HG02973 (cell line): ENCODE data around the gene TIGD3.

Experiments
- ATAC-seq: cut with Tn5 transposase; IDR thresholded peaks from one replicate; pipeline ENCODE4 v1.9.1; 2021; ENCODE audit warnings: moderate library complexity; ENCODE audit not compliant: unreplicated experiment

Gene TIGD3

DNA sequence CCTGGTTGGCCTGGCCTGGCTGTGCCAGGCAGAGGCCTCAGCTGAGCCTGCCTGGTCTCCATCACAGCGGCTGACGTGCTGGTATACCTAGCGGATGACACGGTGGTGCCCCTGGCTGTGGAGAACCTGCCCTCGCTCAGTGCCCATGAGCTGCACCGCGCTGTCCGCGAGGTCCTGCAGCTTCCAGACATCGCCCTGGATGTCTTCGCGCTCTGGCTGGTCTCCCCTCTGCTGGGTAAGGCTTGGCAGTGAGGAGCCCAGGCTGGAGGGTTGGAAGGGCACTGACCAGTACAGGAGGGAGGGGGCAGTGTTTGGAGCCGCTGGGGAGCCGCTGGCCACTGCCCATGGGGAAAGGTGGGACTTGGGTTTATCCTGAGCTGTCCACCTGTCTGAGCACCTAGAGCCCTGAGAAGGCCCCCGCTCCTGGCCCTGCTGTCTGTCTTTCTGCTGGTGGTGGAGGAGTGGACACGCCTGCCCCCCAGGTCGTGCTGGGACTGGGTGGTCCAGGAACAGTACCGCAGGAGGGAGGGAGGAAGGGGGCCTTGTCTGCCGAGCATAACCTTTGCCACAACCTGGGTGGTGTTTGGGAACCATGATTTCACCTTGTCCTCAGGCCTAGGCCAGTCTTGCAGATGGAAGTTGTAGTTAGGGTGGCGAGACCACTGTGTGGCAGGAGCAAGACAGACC lies 34.9 kb downstream of the TIGD3 start:
- no peak for ATAC-seq

DNA sequence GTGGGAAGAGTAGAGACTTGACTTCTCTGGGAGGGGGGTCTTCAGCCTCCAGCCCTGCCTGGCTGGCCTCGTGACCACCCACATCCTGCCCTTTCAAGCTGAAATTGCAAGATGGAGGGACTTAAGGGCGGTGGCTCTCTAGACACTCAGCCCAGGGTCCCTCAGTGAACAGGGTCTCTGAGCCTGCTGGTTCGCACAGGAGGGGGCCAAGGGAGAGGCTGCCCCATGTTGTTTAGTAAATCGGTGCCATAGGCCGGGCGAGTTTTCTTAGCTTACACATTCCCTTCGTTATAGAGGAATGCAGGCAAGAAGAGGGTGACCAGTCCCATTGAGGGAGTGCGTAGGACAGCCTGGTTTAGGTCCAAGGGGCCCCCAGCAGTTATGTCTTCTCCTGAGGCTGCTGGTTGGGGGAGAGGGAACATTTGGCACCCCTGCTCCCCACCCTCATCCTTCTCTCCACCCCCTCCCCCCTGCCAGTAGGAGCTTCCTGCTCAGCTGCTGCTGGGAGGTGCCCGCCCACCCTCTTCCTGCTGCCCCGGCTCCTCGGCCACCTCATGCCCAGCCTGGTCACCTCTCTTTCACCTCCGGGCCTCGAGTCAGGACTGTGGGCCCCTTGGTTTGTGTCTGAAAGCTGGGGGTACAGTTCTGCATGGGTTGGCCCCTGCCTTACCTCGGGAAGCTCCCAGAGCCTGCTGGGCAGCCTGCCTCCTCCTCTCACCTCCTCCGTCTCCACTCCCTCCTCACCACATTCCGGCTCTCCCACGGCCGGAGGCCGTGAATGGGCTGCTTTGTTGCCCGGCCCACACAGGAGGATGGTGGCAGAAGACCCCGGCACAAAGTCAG lies 35.8 kb downstream of the TIGD3 start:
- ATAC-seq = no peak

DNA sequence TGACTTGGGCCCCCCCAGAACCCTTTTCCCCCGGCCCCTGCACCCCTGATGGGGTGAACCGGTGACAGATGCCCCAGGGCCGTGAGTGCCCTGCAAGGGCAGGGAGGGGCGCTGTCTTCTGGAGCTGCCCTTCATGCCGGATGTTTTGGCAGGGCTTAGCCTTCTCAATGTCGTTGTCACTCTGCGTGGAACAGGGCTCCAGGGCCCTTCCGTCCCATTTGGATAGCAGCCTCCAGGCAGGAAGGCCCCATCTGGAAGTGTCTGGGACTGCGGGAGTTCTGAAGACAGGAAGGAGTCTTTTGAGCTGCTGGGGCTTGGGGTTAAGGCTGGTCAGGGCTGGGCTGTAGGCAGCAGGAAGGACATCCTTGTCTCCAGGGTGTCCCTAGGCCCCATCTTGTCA lies 36.4 kb downstream of the TIGD3 start:
- no peak for ATAC-seq

- no peak for ATAC-seq
Measured at GRCh38 chr11:65392186-65392829, 37.8 kb downstream of the TIGD3 start.

GRCh38 chr11:65392899-65393298 lies 38.3 kb downstream of the TIGD3 start:
- no peak for ATAC-seq

DNA sequence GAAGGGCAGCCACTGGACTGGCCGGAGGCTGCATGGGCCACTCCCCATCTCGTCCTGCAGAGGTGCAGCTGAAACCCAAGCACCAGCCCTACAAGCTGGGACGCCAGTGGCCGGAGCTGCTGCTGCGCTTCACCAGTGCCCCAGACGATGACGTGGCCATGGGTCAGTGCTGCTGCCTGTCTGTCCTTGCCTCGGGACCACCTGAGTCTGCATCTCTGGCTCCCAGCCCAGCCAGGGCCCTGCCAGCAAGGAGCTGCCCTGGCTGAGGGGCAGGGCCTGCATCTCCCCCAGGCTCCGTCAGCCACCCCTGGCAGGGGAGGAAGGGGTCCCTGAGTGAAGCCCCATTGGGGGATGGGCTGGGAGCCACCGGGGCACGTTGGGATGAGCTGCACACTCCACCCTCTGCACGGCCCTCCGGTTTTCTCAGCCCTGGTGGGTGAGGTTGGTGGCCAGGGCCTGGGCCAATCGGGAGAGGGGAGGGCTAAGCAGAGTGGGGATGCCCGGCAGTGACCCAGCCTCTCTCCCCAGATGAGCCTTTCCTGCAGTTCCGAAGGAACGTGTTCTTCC lies 39.0 kb downstream of the TIGD3 start:
- no peak for ATAC-seq

- ATAC-seq = no peak
Measured at GRCh38 chr11:65394125-65394536, 39.6 kb downstream of the TIGD3 start.

GRCh38 chr11:65395961-65396530 lies 41.5 kb downstream of the TIGD3 start:
- no peak for ATAC-seq

DNA sequence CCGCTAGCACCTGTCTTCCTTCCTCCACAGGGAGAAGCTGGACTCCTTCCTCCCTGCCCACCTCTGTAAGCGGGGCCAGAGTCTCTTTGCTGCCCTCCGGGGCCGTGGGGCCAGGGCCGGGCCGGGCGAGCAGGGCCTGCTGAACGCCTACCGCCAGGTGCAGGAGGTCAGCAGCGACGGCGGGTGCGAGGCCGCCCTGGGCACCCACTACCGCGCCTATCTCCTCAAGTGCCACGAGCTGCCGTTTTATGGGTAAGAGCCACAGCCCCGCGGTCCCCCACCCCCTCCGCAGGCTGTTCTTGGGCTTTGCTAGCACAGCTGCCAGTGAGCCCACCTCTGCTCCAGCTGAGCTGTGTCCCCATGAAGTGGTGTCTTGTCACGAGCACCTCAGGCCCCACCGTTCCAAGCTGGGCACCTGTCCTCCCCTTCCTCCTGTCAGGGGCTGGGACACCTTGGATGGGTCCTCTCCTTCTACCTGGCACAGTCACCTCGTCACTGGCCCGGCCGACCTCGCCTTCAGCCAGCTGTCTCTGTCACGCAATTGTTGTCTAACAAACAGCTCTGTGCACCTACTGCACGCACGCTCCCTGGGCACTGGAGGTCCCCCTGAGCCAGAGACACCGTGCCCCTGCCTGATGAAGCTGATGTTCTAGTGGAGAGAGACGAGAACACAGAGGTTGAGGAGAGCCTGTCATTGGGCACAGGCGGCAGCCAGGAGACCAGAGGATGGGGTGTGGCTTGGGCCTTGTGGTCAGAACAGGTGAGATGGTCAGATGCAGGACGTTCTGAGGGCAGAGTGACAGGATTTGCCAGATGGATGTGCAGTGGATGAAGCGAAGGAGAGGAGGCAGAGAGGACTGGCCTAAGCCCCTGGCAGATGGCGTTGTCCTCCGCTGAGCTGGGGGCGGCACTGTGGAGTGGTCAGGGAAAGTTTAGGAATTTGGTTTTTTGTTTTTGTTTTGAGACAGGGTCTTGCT lies 42.5 kb downstream of the TIGD3 start:
- ATAC-seq = no peak

GRCh38 chr11:65398362-65398910 lies 43.9 kb downstream of the TIGD3 start:
- no peak for ATAC-seq

GRCh38 chr11:65399249-65399648 lies 44.7 kb downstream of the TIGD3 start:
- no peak for ATAC-seq

- no peak for ATAC-seq
Measured at GRCh38 chr11:65399845-65400244, 45.3 kb downstream of the TIGD3 start.

DNA sequence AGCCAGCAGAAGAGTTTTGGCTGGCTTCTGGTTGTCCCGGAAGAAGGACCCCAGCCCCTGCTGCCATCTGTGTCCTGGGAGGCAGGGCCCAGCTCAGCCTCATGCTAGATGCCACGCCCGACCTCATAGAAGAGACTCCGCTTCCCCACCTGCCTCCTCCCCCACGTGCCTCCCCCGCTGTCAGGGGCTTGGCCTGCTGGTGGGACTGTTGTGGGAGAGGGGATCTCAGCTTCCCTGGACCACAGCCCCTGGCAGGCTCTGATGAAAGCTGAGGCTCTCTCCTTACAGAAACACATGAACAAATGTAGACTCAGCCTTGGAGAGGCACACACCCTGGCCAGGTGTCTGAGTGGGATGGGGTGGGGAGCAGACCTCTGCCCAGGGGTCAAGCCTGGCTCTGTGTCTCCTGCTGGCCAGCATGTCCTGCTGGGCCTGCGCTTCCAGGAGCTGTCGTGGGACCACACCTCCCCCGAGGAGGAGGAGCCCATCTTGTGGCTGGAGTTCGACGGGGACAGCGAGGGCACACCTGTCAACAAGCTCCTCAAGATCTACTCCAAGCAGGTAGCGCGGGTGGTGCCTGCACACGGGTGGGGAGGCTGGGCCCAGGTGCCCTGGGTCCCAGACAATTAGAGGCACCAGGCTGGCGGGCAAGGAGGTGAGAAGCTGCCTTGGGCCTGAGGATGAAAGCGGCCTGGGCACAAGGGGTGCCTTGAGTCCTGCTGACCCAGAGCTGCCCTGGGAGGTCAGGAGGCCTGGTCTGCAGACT lies 45.9 kb downstream of the TIGD3 start:
- ATAC-seq = no peak

- no peak for ATAC-seq
Measured at GRCh38 chr11:65401073-65401802, 46.7 kb downstream of the TIGD3 start.

- no peak for ATAC-seq
Measured at GRCh38 chr11:65401803-65402248, 47.3 kb downstream of the TIGD3 start.

GRCh38 chr11:65402790-65403189 lies 48.2 kb downstream of the TIGD3 start:
- ATAC-seq = no peak

GRCh38 chr11:65403607-65404121 lies 49.1 kb downstream of the TIGD3 start:
- no peak for ATAC-seq

DNA sequence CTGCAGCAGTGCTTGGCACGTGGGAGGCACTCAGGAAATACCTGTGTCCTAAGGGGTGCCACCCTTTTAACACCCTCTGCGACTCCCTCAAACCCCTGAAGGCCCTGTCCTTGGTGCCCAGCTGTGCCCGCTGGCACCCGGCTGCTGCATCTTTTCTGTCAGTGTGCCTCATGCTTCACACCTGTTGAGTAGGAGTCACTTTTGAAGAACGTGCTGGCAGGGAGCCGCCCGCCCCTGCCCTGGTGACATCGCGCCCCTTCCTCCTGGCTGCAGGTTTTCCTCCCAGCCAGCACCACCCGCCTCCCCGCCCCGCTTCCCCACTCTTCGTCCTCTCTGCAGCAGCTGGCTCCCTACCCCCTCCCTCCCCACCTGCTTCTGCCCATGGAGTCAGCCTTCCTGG lies 49.7 kb downstream of the TIGD3 start:
- no peak for ATAC-seq
